Trophoblast cell (in vitro differentiated cells and primary cell): ENCODE results near the gene HMGN1. TPM values are rescaled to one million over a fixed set of nuclear protein-coding genes. Genes with fewer than 3 reads are reported as not detected.

ENCODE experiments used
- DNase-seq, 2 donors: peaks; one replicate each; pipeline ENCODE4 v3.0.0-alpha.2; 2016
- H2AFZ ChIP-seq: 2 replicates; pipeline ENCODE4 v1.6.1; 2013; ENCODE audit warnings: low read length, moderate library complexity, mild to moderate bottlenecking; ENCODE audit not compliant: insufficient read depth, poor library complexity
- H2AK5ac ChIP-seq: 2 replicates; pipeline ENCODE4 v1.6.1; 2013; ENCODE audit warnings: mild to moderate bottlenecking, low read length
- H2BK120ac ChIP-seq: 2 replicates; pipeline ENCODE4 v1.6.1; 2013; ENCODE audit warnings: low read length, mild to moderate bottlenecking, moderate library complexity; ENCODE audit not compliant: insufficient read depth, poor library complexity
- H2BK12ac ChIP-seq: 2 replicates; pipeline ENCODE4 v1.6.1; 2013; ENCODE audit warnings: mild to moderate bottlenecking, low read length, moderate library complexity
- H2BK5ac ChIP-seq: 2 replicates; pipeline ENCODE4 v1.6.1; 2013; ENCODE audit warnings: low read length, low read depth, moderate library complexity, mild to moderate bottlenecking; ENCODE audit not compliant: poor library complexity
- H3K14ac ChIP-seq: 2 replicates; pipeline ENCODE4 v1.6.1; 2013; ENCODE audit warnings: mild to moderate bottlenecking, low read length
- H3K18ac ChIP-seq: 2 replicates; pipeline ENCODE4 v1.6.1; 2013; ENCODE audit warnings: mild to moderate bottlenecking, low read length
- H3K23ac ChIP-seq: 2 replicates; pipeline ENCODE4 v1.6.1; 2013; ENCODE audit warnings: low read length
- H3K27ac ChIP-seq: 2 replicates; pipeline ENCODE4 v1.5.1; 2013; ENCODE audit warnings: low read depth, mild to moderate bottlenecking, inconsistent platforms, low read length, moderate library complexity
- H3K27me3 ChIP-seq: 2 replicates; pipeline ENCODE4 v1.6.1; 2013; ENCODE audit warnings: inconsistent platforms, mild to moderate bottlenecking, low read length, moderate library complexity; ENCODE audit not compliant: insufficient read depth
- H3K36me3 ChIP-seq, 2 experiments: 1 replicate in 1 of 2; 2 replicates in 1 of 2; pipeline ENCODE4 v1.6.1; 2013; ENCODE audit warnings: low read length in 2 of 2, mild to moderate bottlenecking in 2 of 2, moderate library complexity in 1 of 2; ENCODE audit not compliant: insufficient read depth in 2 of 2, control insufficient read depth in 1 of 2
- H3K4ac ChIP-seq: 2 replicates; pipeline ENCODE4 v1.6.1; 2013; ENCODE audit warnings: low read depth, mild to moderate bottlenecking, low read length, moderate library complexity
- H3K4me1 ChIP-seq, 2 experiments: 1 replicate in 1 of 2; 2 replicates in 1 of 2; pipeline ENCODE4 v1.6.1; 2013; ENCODE audit warnings: low read length in 2 of 2, mild to moderate bottlenecking in 2 of 2, moderate library complexity in 1 of 2; ENCODE audit not compliant: insufficient read depth in 2 of 2, control insufficient read depth in 1 of 2
- H3K4me2 ChIP-seq: 2 replicates; pipeline ENCODE4 v1.6.1; 2013; ENCODE audit warnings: inconsistent platforms, mild to moderate bottlenecking, low read length, moderate library complexity
- H3K4me3 ChIP-seq: 2 replicates; pipeline ENCODE4 v1.5.1; 2013; ENCODE audit warnings: mild to moderate bottlenecking, low read depth, low read length, inconsistent platforms
- H3K79me1 ChIP-seq: one replicate; pipeline ENCODE4 v1.6.1; 2013; ENCODE audit warnings: low read length
- H3K79me2 ChIP-seq: 2 replicates; pipeline ENCODE4 v1.6.1; 2013; ENCODE audit warnings: low read length, mild to moderate bottlenecking; ENCODE audit not compliant: control insufficient read depth, insufficient read depth, poor library complexity
- H3K9ac ChIP-seq: 2 replicates; pipeline ENCODE4 v1.6.1; 2013; ENCODE audit warnings: mild to moderate bottlenecking, low read length
- H3K9me3 ChIP-seq: 2 replicates; pipeline ENCODE4 v1.6.1; 2013; ENCODE audit warnings: low read depth, mild to moderate bottlenecking, control low read depth, inconsistent platforms, low read length; ENCODE audit not compliant: insufficient read depth
- H4K12ac ChIP-seq: 2 replicates; pipeline ENCODE4 v1.6.1; 2013; ENCODE audit warnings: low read depth, mild to moderate bottlenecking, low read length, moderate library complexity
- H4K8ac ChIP-seq: 2 replicates; pipeline ENCODE4 v1.6.1; 2013; ENCODE audit warnings: low read depth, mild to moderate bottlenecking, low read length, moderate library complexity
- H4K91ac ChIP-seq: one replicate; pipeline ENCODE4 v1.6.1; 2013; ENCODE audit warnings: low read depth, mild to moderate bottlenecking, low read length, moderate library complexity
- WGBS: extraction: QIAGEN DNeasy Blood & Tissue Kit; methylation state at CpG from one replicate; pipeline ENCODE4 v1.1.7; 2013; ENCODE audit warnings: missing lambda C conversion rate; ENCODE audit not compliant: insufficient read length, insufficient coverage; ENCODE audit errors: extremely low coverage; 5-methylcytosine and 5-hydroxymethylcytosine counted together
- polyA plus RNA-seq: library from polyadenylated mRNA; stranded (reverse); fragments of 200-250 nt; gene quantifications from 2 replicates; pipeline ENCODE4 v1.2.3, GENCODE V29; 2013

HMGN1 gene, protein sequence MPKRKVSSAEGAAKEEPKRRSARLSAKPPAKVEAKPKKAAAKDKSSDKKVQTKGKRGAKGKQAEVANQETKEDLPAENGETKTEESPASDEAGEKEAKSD
- polyA plus RNA-seq = 433 and 454 TPM in 2 replicates

- H3K4ac ChIP-seq = peak within 1 kb of the TSS; percentile 90
- peak within 1 kb of the TSS; percentile 100 for H3K14ac ChIP-seq
- peak within 1 kb of the TSS; percentile 99 for H2AK5ac ChIP-seq
- peak within 1 kb of the TSS; percentile 96 for H3K9ac ChIP-seq
- peak within 1 kb of the TSS; percentile 99 for H2AFZ ChIP-seq
- H3K36me3 ChIP-seq = peaks cover 4 to 9% of the 10 kb centered on the region in 2 experiments
- peak within 1 kb of the TSS; percentile 98 for H3K27ac ChIP-seq
- H2BK120ac ChIP-seq = peak within 1 kb of the TSS; percentile 98
- peak within 1 kb of the TSS; percentile 99 for H4K12ac ChIP-seq
- H4K91ac ChIP-seq = peak within 1 kb of the TSS; percentile 100
- H3K4me2 ChIP-seq = peak within 1 kb of the TSS; percentile 70
- peak within 1 kb of the TSS; percentile 100 for H2BK5ac ChIP-seq
- H3K27me3 ChIP-seq = no peaks in the 10 kb centered on the region
- H3K18ac ChIP-seq = peak within 1 kb of the TSS; percentile 100
- H3K4me3 ChIP-seq = peak within 1 kb of the TSS; percentile 88
- peaks cover 2 to 9% of the 10 kb centered on the region in 2 experiments for H3K4me1 ChIP-seq
- H3K23ac ChIP-seq = no peak within 1 kb of the TSS
- no peak within 1 kb of the TSS for H2BK12ac ChIP-seq
- DNase-seq = peak; percentile 79 to 85
- peaks cover 15% of the 10 kb centered on the region for H3K79me1 ChIP-seq
- peak within 1 kb of the TSS; percentile 99 for H4K8ac ChIP-seq
- no CpG with 5 or more reads among the region's 116 CpGs for WGBS
- no peaks in the 10 kb centered on the region for H3K9me3 ChIP-seq
- peaks cover 17% of the 10 kb centered on the region for H3K79me2 ChIP-seq
Measured at GRCh38 chr21:39348355-39349210, at the start of gene HMGN1. Gene HMGN1 (minus strand): TSS chr21:39349088. CDS start chr21:39348917, 171 bp downstream.

DNA sequence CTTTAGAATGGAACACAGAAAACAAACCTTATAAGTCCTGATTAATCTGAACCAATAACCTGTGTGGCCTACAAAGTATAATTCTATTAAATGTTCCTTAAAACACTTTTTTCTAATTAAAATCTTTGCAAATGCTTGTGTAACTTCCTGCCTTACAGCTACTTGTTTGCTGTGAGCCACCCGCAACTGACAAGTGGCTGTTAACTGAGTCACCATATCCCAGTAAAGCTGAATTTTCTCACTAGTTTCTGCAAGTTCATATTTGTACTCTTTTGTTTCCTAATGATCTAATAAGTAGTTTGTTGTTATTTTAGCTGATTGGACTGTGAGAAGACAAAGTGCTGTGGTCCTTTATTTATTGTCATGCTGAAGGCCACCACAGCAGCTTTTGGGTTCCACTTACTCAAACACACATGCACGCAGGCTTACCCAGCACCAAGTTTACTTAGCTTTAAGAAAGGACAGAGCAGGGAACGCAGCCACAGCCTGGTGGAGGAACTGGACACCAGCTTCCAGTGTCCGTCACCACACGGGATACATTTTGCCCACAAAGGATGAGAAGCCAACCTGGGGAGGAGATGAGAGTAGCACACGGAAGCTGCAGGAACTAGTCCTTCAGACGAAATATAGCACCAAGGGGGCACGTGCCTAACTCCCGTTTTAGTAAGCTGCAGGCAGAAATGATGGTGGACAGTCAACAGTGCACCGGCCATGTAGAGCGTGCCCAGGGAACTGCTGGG lies 48.9 kb upstream of the HMGN1 start:
- Histone ChIP-seq H3K27me3 (no peaks in the 10 kb centered on the region), H3K4me1 (peaks cover 2 to 4% of the 10 kb centered on the region in 2 experiments), H4K8ac (no peak overlapping the region), H2BK5ac (no peak overlapping the region), H3K18ac (no peak overlapping the region), H2AFZ (no peak overlapping the region), H3K4ac (no peak overlapping the region), H3K79me2 (no peaks in the 10 kb centered on the region), H4K12ac (no peak overlapping the region), H2BK120ac (no peak overlapping the region), H3K79me1 (no peaks in the 10 kb centered on the region), H3K4me2 (no peak overlapping the region), H2AK5ac (no peak overlapping the region), H3K27ac (no peak overlapping the region), H2BK12ac (no peak overlapping the region), H3K9me3 (no peaks in the 10 kb centered on the region), H3K4me3 (no peak overlapping the region), H3K9ac (no peak overlapping the region), H3K23ac (no peak overlapping the region), H3K14ac (no peak overlapping the region), H3K36me3 (peaks cover 8 to 16% of the 10 kb centered on the region in 2 experiments), H4K91ac (no peak overlapping the region)
- no peak for DNase-seq
- no CpG with 5 or more reads among the region's 11 CpGs for WGBS

- Histone ChIP-seq H2AFZ (no peak overlapping the region), H4K12ac (no peak overlapping the region), H3K18ac (no peak overlapping the region), H3K27ac (no peak overlapping the region), H3K9ac (no peak overlapping the region), H4K8ac (no peak overlapping the region), H3K27me3 (no peaks in the 10 kb centered on the region), H3K4me3 (no peak overlapping the region), H2BK12ac (no peak overlapping the region), H3K4me2 (no peak overlapping the region), H3K9me3 (no peaks in the 10 kb centered on the region), H3K14ac (no peak overlapping the region), H2AK5ac (no peak overlapping the region), H2BK120ac (no peak overlapping the region), H4K91ac (no peak overlapping the region), H3K4ac (no peak overlapping the region), H3K4me1 (peaks cover 0 to 9% of the 10 kb centered on the region in 2 experiments), H3K79me1 (no peaks in the 10 kb centered on the region), H2BK5ac (no peak overlapping the region), H3K36me3 (peaks cover 12 to 26% of the 10 kb centered on the region in 2 experiments), H3K23ac (no peak overlapping the region), H3K79me2 (no peaks in the 10 kb centered on the region)
- no peak for DNase-seq
- no CpG with 5 or more reads among the region's 7 CpGs for WGBS
Measured at GRCh38 chr21:39392981-39393380, 44.1 kb upstream of the HMGN1 start.

DNA sequence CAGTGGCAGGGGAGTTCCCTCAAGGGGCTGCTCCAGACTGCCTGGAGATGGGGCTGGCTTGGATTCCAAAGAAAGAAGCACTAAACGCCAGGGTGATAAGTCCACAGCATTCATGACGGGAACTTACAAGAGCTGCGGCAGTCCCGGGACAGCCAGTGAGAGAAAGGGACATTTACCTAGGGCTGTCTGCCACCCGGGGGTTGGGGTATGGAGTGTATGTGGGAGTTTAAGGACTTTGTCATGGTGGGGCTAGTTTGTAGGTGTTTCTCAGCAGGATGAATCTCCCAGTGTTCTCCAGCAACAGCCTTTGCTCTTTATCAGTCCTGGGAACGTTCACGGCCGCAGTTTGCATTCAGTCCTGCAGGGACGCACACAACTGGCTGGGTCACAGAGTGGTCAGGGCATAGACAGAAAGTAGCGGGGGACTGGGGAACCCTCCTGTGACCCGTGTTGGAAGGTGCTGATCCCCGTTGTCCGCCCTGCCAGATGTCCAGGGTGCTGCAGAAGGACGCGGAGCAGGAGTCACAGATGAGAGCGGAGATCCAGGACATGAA lies 41.4 kb upstream of the HMGN1 start:
- WGBS = no CpG with 5 or more reads among the region's 16 CpGs
- no peak overlapping the region for H4K91ac ChIP-seq
- no peak overlapping the region for H2BK120ac ChIP-seq
- no peaks in the 10 kb centered on the region for H3K79me2 ChIP-seq
- H3K18ac ChIP-seq = no peak overlapping the region
- no peak overlapping the region for H3K27ac ChIP-seq
- H3K9me3 ChIP-seq = no peaks in the 10 kb centered on the region
- H3K36me3 ChIP-seq = peaks cover 7 to 21% of the 10 kb centered on the region in 2 experiments
- H3K4me1 ChIP-seq = peaks cover 0 to 9% of the 10 kb centered on the region in 2 experiments
- H4K8ac ChIP-seq = no peak overlapping the region
- H2AK5ac ChIP-seq = no peak overlapping the region
- no peak overlapping the region for H4K12ac ChIP-seq
- no peak overlapping the region for H3K4ac ChIP-seq
- no peak overlapping the region for H2AFZ ChIP-seq
- no peak overlapping the region for H3K4me2 ChIP-seq
- H3K27me3 ChIP-seq = no peaks in the 10 kb centered on the region
- no peak overlapping the region for H3K23ac ChIP-seq
- DNase-seq = no peak
- no peak overlapping the region for H3K9ac ChIP-seq
- no peak overlapping the region for H3K14ac ChIP-seq
- H3K4me3 ChIP-seq = no peak overlapping the region
- H3K79me1 ChIP-seq = no peaks in the 10 kb centered on the region
- no peak overlapping the region for H2BK5ac ChIP-seq
- no peak overlapping the region for H2BK12ac ChIP-seq
